HK-2 (cell line): ENCODE measurements around the gene KDM3B.
A peak's percentile ranks its signal among the peaks of the same experiment; 100 is the strongest.
"Not testable (repeated sequence)": the region's sequence is repeated elsewhere in the genome, so short reads cannot be mapped to it uniquely, and the experiment has no call there.

Experiments
- DNase-seq: peaks from one replicate; pipeline ENCODE4 v3.0.0-alpha.2; 2018; ENCODE audit not compliant: unreplicated experiment

KDM3B gene, protein sequence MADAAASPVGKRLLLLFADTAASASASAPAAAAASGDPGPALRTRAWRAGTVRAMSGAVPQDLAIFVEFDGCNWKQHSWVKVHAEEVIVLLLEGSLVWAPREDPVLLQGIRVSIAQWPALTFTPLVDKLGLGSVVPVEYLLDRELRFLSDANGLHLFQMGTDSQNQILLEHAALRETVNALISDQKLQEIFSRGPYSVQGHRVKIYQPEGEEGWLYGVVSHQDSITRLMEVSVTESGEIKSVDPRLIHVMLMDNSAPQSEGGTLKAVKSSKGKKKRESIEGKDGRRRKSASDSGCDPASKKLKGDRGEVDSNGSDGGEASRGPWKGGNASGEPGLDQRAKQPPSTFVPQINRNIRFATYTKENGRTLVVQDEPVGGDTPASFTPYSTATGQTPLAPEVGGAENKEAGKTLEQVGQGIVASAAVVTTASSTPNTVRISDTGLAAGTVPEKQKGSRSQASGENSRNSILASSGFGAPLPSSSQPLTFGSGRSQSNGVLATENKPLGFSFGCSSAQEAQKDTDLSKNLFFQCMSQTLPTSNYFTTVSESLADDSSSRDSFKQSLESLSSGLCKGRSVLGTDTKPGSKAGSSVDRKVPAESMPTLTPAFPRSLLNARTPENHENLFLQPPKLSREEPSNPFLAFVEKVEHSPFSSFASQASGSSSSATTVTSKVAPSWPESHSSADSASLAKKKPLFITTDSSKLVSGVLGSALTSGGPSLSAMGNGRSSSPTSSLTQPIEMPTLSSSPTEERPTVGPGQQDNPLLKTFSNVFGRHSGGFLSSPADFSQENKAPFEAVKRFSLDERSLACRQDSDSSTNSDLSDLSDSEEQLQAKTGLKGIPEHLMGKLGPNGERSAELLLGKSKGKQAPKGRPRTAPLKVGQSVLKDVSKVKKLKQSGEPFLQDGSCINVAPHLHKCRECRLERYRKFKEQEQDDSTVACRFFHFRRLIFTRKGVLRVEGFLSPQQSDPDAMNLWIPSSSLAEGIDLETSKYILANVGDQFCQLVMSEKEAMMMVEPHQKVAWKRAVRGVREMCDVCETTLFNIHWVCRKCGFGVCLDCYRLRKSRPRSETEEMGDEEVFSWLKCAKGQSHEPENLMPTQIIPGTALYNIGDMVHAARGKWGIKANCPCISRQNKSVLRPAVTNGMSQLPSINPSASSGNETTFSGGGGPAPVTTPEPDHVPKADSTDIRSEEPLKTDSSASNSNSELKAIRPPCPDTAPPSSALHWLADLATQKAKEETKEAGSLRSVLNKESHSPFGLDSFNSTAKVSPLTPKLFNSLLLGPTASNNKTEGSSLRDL (N-terminal part only)

GRCh38 chr5:138352071-138352721 is at the start of gene KDM3B:
TSS of gene KDM3B (plus strand) at chr5:138352685. CDS start at chr5:138352796, 111 bp downstream.
- DNase-seq = peak; percentile 91

DNA sequence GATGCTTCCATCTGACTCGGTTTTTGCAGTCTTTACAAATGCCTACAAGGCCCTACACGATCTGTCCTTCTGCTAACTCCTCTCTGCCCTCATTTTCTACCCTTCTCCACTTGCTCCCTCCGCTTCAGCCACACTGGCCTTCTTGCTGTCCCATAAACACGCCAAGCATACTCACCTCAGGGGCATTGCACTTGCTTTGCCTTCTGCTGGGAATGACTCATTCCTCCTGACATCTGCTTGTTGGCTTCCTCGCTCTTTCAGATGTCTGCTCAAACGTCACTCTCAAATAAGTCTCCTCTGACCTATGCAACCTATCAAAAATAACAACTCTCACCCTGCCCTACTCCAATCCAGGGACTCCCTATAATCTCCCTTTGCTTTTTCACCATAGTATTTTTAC is 49.1 kb upstream of the KDM3B start:
- DNase-seq = no peak

DNA sequence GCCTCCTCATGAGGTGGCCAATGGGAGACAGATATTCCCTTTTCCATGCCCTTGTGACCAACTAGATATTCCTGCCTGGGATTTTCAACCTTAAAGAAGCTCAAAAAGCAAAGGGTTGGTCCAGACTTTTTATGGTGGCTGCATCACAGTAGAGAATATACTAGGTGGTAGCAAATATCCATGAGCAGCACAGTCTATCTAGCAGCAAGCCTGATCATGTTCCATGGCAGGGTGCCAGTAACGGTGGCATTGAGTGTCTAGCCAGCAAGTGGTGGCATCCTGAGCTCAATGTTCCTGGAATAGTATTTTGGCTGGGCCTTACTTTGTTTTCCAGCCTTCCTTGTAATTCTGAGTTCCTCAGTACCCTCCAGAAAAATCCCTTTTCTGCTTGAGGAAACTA is 46.7 kb upstream of the KDM3B start:
- DNase-seq = no peak

GRCh38 chr5:138315751-138316278 is 36.7 kb upstream of the KDM3B start:
- DNase-seq = no peak

DNA sequence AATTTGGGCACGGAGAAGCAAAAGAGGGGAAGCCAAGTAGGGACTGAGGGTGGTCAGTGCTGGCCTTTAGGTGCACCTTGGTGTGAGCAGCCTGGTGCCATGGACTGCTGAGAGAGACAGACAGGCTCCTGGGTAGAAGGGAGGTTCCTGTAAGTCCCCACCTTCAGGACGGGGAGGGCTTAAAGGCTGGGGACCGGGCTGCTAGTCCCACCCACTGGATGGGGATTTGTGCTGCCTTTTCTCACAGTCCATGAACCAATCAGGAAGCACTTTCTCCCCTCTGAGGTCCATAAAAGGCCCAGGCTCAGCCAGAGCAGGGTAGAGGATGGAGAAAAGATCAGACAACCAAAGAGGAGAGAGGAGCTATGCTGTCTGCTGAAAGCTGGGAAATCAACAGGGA is 36.1 kb upstream of the KDM3B start:
- DNase-seq = no peak

- DNase-seq = not testable (repeated sequence)
Measured at GRCh38 chr5:138318211-138318610, 34.3 kb upstream of the KDM3B start.

DNA sequence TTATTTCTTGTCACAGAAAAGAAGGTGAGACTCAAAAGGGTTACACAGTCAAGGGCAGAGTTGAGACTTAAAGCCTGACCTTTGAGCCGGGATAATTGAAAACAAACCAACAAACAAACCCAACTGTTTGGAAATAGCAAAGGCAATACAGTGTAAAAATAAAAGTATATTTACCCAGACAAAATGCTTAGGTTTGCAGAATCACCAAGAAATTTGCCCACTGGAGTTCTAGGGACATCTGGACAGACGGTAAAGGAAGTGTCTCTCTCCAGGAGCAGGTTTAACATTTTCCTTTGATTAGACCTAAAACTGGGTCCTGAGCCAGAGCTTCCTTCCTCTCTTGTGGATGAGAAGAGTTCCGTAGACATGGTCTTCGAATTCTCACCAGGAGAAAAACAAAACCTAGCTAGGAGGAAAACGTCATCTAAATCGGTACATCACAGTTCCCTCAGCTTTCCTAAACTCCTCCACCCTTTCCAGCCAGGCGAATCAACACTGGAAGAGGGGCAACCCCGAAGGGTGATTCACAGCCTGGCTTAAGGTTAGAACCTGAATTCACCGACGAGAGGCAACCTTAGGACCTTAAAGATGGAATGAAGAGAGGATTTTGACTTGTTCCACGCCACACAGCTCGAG is 21.6 kb upstream of the KDM3B start:
- no peak for DNase-seq

DNA sequence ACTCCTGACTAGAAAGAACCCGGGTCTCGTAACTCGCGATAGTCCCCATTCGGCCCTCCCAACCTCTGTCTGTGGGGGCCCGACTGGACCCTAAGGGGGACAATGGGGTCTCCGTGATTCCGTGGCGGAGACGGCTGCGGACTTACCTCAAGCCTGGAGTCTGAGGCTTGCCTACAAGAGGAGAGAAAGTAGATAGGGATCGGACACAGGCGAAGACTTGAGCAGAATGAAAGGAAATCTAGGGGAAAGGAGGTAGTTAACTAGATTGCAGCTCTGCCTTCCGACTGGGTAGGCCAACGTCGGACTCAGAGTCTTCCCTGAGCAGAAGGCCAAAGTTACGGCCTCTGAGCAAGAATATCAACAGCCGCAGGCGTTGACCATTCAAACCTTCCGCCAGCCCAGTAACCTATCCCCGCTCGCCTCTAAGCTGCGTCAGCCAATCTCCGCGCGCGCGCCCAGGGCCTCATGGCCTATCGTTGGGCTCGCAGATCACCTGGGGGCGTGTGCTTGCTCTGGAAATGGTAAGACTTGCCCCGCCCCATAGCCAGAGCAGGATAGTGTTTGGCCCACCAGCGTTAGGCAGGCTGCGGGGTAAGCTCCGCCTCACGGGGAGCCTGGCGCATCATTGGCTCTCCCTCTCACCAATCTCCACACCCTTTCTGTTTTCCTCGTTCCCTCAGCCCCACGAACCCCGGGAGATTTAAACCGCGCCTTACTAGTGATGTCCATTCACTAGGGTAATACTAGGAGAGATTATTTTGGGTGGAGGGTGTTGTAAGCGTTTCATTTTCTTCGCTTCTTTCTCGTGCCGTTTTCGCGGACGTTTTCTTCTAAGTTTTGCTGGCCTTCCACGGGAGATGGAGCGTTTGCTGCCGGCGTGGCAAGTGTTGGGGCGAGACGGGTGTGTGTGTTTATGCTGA is 20.8 kb upstream of the KDM3B start, which contains the start of gene CDC25C:
CDC25C (minus strand) TSS at position 356 of the 920 bp plus-strand sequence. CDS start 624 bp downstream, outside the sequence.
- peak; percentile 95 for DNase-seq

DNA sequence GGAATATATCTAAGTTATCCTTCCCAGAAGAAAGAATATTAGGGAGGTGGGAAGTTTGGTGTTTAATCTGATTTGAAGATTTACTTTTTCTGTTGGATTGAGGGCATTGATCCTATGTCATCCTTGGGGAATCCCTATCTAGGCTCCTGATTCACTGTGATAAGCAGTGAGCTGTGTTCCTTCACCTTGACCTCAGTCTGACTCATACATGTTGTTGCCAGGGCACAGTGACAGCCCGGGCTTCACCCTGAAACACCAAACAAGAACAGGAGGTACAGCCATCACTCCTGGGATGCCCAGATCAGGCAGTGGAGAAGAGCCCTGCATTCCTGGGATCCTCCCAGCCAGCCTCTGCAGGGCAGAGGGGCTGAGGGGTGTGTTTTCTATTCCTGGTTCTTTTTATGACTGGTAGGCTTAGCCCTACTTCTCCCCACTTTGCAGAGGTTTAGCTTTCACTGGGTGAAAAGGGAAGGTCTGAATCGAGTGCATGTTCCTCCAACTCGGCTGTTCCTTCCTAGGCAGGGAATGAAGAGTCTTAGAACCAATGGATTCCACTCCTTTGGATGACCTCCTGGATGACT is 17.5 kb upstream of the KDM3B start:
- no peak for DNase-seq

DNA sequence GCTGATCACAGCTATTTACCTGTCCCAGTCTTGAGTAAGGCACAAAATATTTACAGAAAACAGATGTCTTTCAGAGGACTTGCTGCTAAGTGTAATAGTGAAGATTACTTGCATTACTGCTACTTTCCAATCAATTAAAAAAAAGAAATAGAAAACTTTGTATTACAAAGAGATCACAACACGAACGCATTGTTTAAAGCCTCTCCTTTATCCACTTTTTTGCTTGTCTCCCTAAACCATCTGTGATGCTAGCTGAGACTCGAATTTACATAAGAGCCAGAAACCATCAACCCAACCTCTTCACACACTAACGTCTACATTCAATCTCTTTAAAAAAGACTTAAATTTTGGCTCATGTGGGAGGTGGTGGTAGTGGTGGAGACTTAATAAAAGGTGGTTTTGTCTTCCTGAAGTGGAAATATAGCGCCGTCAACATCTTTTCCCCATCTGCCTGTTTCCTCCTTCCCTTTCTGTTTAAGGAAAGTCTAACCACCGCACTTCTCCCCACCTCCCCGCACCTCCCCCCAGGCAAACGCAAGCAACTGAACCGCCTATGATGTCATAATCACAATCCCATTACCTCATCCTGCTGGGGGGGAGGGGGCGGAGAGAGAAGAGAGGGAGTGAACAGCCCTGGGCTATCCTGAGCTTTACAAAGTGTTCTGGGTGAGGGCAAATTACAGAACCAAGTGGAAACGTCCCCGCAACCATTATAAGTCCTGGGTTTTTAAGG is 15.4 kb upstream of the KDM3B start:
- DNase-seq = peak; percentile 65

DNA sequence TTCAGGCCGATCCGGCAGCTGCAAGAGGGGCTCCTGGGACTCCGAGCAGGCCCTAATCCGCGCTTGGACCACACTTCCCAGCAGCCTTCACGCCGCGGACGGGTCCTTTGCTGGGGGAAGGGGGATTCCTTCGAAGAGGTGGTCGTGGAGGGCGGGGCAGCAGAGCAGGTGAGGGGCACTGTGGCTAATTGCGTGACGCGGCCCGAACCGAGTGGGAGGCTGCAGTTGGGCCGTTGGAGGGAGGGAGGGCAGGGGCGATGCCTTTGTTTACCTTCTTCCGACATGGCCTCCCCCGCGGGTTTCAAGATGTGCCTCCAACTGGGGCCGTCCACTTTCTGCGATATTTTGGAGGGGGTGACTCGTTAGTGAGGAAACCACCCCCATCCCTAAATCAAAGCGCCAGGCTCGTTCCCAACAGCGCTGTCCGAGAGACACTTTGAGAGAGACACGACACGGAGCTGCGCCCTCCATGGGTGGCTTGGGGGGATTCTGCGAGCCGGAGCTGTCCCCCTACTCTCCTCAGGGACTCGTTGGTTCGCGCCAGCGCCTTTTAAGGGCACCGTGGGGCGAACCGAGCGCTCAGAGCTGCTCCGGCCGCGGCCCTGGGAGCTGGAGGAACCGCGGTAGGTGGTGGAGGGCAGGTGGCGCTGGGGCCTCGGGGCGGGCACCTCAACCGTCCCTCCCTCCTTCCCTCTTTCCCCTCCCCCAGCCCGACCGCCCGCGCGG is 14.6 kb upstream of the KDM3B start, which contains the start of gene FAM53C:
FAM53C (plus strand) TSS at position 582 of the 726 bp plus-strand sequence. CDS start 3,070 bp downstream, outside the sequence.
- peak; percentile 89 for DNase-seq

- DNase-seq = no peak
Measured at GRCh38 chr5:138338411-138339090, 13.9 kb upstream of the KDM3B start.

GRCh38 chr5:138339091-138339456 is 13.4 kb upstream of the KDM3B start:
- DNase-seq = no peak

- DNase-seq = no peak
Measured at GRCh38 chr5:138339464-138339863, 13.0 kb upstream of the KDM3B start.

GRCh38 chr5:138340008-138340407 is 12.5 kb upstream of the KDM3B start:
- DNase-seq = no peak

GRCh38 chr5:138344887-138345622 is 7.4 kb upstream of the KDM3B start:
- no peak for DNase-seq
